H1 (cell line): ENCODE data around the gene OGT. TPM values are rescaled to one million over a fixed set of nuclear protein-coding genes. Genes with fewer than 3 reads are reported as not detected.
"Not testable (repeated sequence)": the region's sequence is repeated elsewhere in the genome, so short reads cannot be mapped to it uniquely, and the experiment has no call there.

Experiments used
- CTCF ChIA-PET: fragments of 300-600 bp; sonication (Branson Sonifier 250); formaldehyde crosslinking; loops from one replicate; lab custom pipeline; 2021; ENCODE audit not compliant: partially characterized antibody; lab: Charles Lee
- POLR2A ChIA-PET: fragments of 300-600 bp; sonication (Branson Sonifier 250); formaldehyde crosslinking; loops from one replicate; lab custom pipeline; 2021; ENCODE audit warnings: inconsistent platforms; ENCODE audit not compliant: partially characterized antibody; lab: Charles Lee
- DNase-seq, 2 experiments: peaks; one replicate each; pipeline versions ENCODE4 v3.0.0 to v3.0.0-alpha.2; 2010 to 2022; ENCODE audit warnings: low spot score in 2 of 2, low read depth in 1 of 2, mixed read lengths in 1 of 2
- FAIRE-seq: peaks from 2 replicates; lab custom pipeline; 2011; peaks lifted over from hg19 to GRCh38; lab: Jason Lieb, UNC
- H2AFZ ChIP-seq: 2 replicates; pipeline ENCODE4 v1.8.1; 2012; ENCODE audit warnings: low read length, inconsistent platforms
- H2AK5ac ChIP-seq: 2 replicates; pipeline ENCODE4 v1.6.1; 2013; ENCODE audit warnings: low read depth, low read length
- H2BK120ac ChIP-seq: replicated peaks from 2 replicates; pipeline ENCODE3; 2013; ENCODE audit warnings: low read depth, low read length, inconsistent platforms
- H2BK12ac ChIP-seq: 2 replicates; pipeline ENCODE4 v1.6.1; 2013; ENCODE audit warnings: low read depth, low read length
- H2BK15ac ChIP-seq: 2 replicates; pipeline ENCODE4 v1.6.1; 2013; ENCODE audit warnings: low read length
- H2BK20ac ChIP-seq: 2 replicates; pipeline ENCODE4 v1.6.1; 2013; ENCODE audit warnings: low read length
- H2BK5ac ChIP-seq: 2 replicates; pipeline ENCODE4 v1.6.1; 2013; ENCODE audit warnings: low read depth, low read length
- H3K14ac ChIP-seq: 2 replicates; pipeline ENCODE4 v1.6.1; 2013; ENCODE audit warnings: inconsistent platforms; ENCODE audit not compliant: insufficient read length
- H3K18ac ChIP-seq: 2 replicates; pipeline ENCODE4 v1.6.1; 2013; ENCODE audit warnings: low read length; ENCODE audit errors: extremely low read depth
- H3K23ac ChIP-seq: 2 replicates; pipeline ENCODE4 v1.6.1; 2013; ENCODE audit warnings: inconsistent platforms; ENCODE audit not compliant: insufficient read length
- H3K23me2 ChIP-seq: 2 replicates; pipeline ENCODE4 v1.6.1; 2013; ENCODE audit warnings: low read depth, low read length
- H3K27ac ChIP-seq: 2 replicates; pipeline ENCODE4 v1.6.1; 2011; ENCODE audit warnings: low read depth, low read length, inconsistent platforms
- H3K27me3 ChIP-seq, 4 experiments: replicated peaks in 1 of 4; 1 replicate in 1 of 4; 2 replicates in 3 of 4; pipeline versions ENCODE4 v1.6.1 to v1.8.1; 2011 to 2013; ENCODE audit warnings: low read length in 3 of 4, mild to moderate bottlenecking in 3 of 4, inconsistent platforms in 2 of 4, mixed read lengths in 2 of 4, moderate library complexity in 1 of 4; ENCODE audit not compliant: control insufficient read depth in 3 of 4, insufficient read depth in 3 of 4; ENCODE audit errors: extremely low read depth in 1 of 4
- H3K36me3 ChIP-seq, 4 experiments: 2 replicates each; pipeline versions ENCODE4 v1.6.1 to v1.8.1; 2011 to 2013; ENCODE audit warnings: mild to moderate bottlenecking in 4 of 4, low read length in 3 of 4, moderate library complexity in 2 of 4, control low read depth in 1 of 4, inconsistent platforms in 1 of 4; ENCODE audit not compliant: insufficient read depth in 4 of 4, control insufficient read depth in 2 of 4
- H3K4ac ChIP-seq: replicated peaks from 2 replicates; pipeline ENCODE3; 2013; ENCODE audit warnings: low read length, low read depth, mixed read lengths, inconsistent platforms; ENCODE audit not compliant: insufficient read length
- H3K4me1 ChIP-seq, 4 experiments: replicated peaks in 1 of 4; 1 replicate in 1 of 4; 2 replicates in 3 of 4; pipeline versions ENCODE4 v1.6.1 to v1.8.1; 2011 to 2013; ENCODE audit warnings: low read length in 3 of 4, inconsistent platforms in 2 of 4, mixed read lengths in 1 of 4; ENCODE audit not compliant: insufficient read depth in 4 of 4, control insufficient read depth in 3 of 4
- H3K4me2 ChIP-seq, 2 experiments: 2 replicates each; pipeline versions ENCODE4 v1.6.1 to v1.8.1; 2011 to 2013; ENCODE audit warnings: low read depth in 2 of 2, low read length in 2 of 2, control low read depth in 1 of 2, inconsistent platforms in 1 of 2, mild to moderate bottlenecking in 1 of 2; ENCODE audit not compliant: insufficient read depth in 1 of 2
- H3K4me3 ChIP-seq, 4 experiments: fragments of 200-600, 300-600 bp in 1 of 4; sonication (generic), shearing (Covaris generic), sonication (Bioruptor Twin) in 1 of 4; 2 replicates each; pipeline versions ENCODE4 v1.5.1 to v1.8.1; 2011 to 2016; ENCODE audit warnings: low read length in 4 of 4, low read depth in 3 of 4, control low read depth in 2 of 4, inconsistent platforms in 2 of 4, mild to moderate bottlenecking in 2 of 4, mixed read lengths in 1 of 4, moderate library complexity in 1 of 4; ENCODE audit not compliant: insufficient read depth in 2 of 4; ENCODE audit errors: extremely low read depth in 1 of 4
- H3K56ac ChIP-seq: replicated peaks from 2 replicates; pipeline ENCODE3; 2013; ENCODE audit warnings: low read depth, mild to moderate bottlenecking, mixed read lengths, low read length, inconsistent platforms; ENCODE audit not compliant: insufficient read length
- H3K79me1 ChIP-seq: 2 replicates; pipeline ENCODE4 v1.6.1; 2013; ENCODE audit warnings: low read depth, low read length, control low read depth
- H3K79me2 ChIP-seq, 2 experiments: 2 replicates each; pipeline versions ENCODE4 v1.6.1 to v1.8.1; 2012 to 2013; ENCODE audit warnings: low read length in 2 of 2, mild to moderate bottlenecking in 2 of 2, inconsistent platforms in 1 of 2; ENCODE audit not compliant: insufficient read depth in 2 of 2, control insufficient read depth in 1 of 2
- H3K9ac ChIP-seq, 4 experiments: replicated peaks in 1 of 4; 1 replicate in 1 of 4; 2 replicates in 3 of 4; pipeline versions ENCODE4 v1.6.1 to v1.8.1; 2011 to 2013; ENCODE audit warnings: low read depth in 3 of 4, low read length in 3 of 4, control low read depth in 2 of 4, mild to moderate bottlenecking in 2 of 4, moderate library complexity in 2 of 4, inconsistent platforms in 1 of 4; ENCODE audit errors: extremely low read depth in 1 of 4
- H3K9me3 ChIP-seq, 2 experiments: 2 replicates each; pipeline versions ENCODE4 v1.6.1 to v1.8.1; 2012 to 2013; ENCODE audit warnings: mild to moderate bottlenecking in 2 of 2, moderate library complexity in 2 of 2, control low read depth in 1 of 2, inconsistent platforms in 1 of 2, low read depth in 1 of 2, low read length in 1 of 2, mixed read lengths in 1 of 2; ENCODE audit not compliant: insufficient read depth in 2 of 2
- H4K20me1 ChIP-seq, 2 experiments: replicated peaks in 1 of 2; 2 replicates each; pipeline versions ENCODE3 to v1.8.1; 2011 to 2013; ENCODE audit warnings: inconsistent platforms in 2 of 2, low read length in 2 of 2, mild to moderate bottlenecking in 1 of 2; ENCODE audit not compliant: insufficient read depth in 2 of 2, control insufficient read depth in 1 of 2
- H4K5ac ChIP-seq: 2 replicates; pipeline ENCODE4 v1.6.1; 2013; ENCODE audit warnings: low read length, low read depth, mixed read lengths, inconsistent platforms; ENCODE audit not compliant: insufficient read length
- H4K8ac ChIP-seq: 2 replicates; pipeline ENCODE4 v1.8.0; 2013; ENCODE audit warnings: mild to moderate bottlenecking, moderate library complexity, low read length, inconsistent platforms; ENCODE audit not compliant: insufficient read depth; ENCODE audit errors: extremely low read depth
- H4K91ac ChIP-seq: replicated peaks from 2 replicates; pipeline ENCODE3; 2013; ENCODE audit warnings: low read length, mixed read lengths, inconsistent platforms; ENCODE audit not compliant: insufficient read length
- WGBS, 2 experiments: shearing (Covaris generic) in 1 of 2; methylation state at CpG; one replicate each; pipeline versions ENCODE4 v1.1.6 to v1.1.7; 2013 to 2015; ENCODE audit warnings: low lambda C conversion rate in 2 of 2, mixed read lengths in 2 of 2, inconsistent platforms in 1 of 2, low coverage in 1 of 2, missing lambda C conversion rate in 1 of 2; ENCODE audit not compliant: insufficient replicate concordance in 2 of 2, insufficient coverage in 1 of 2, insufficient read length in 1 of 2; ENCODE audit errors: extremely low coverage in 1 of 2, missing lambda C conversion rate in 1 of 2; 5-methylcytosine and 5-hydroxymethylcytosine counted together
- polyA plus RNA-seq, 7 experiments: library from polyadenylated mRNA; depleted of rRNA in 3 of 7; stranded (reverse) in 5 of 7; unstranded in 2 of 7; fragments of >200 nt in 5 of 7; fragments of 200-250 nt in 2 of 7; gene quantifications; 1 replicate in 5 of 7; 2 replicates in 1 of 7; 4 replicates in 1 of 7; pipeline versions ENCODE4 v1.2.1 to v1.2.3, GENCODE V29; 2011 to 2013; ENCODE audit warnings: missing spikeins in 2 of 7, mixed read lengths in 2 of 7
- total RNA-seq: library from RNA; stranded (reverse); fragmentation: NEBNext Ultra II Directional; extraction: Animal tissue kit (Norgen Biotek cat#: 25700); gene quantifications from 2 replicates; pipeline ENCODE4 v1.2.1, GENCODE V29; 2021

The OGT gene
- total and polyA plus RNA-seq, 2 of the 8 experiments (the other 6 are each of a cell fraction or from before 2014, with no cell fraction given), result 130 to 169 TPM

GRCh38 chrX:71495979-71496378 is 36.9 kb upstream of the OGT start:
- H2BK15ac ChIP-seq, H2AFZ ChIP-seq, H3K4me2 ChIP-seq, H3K9ac ChIP-seq, DNase-seq, H3K36me3 ChIP-seq, H2BK20ac ChIP-seq, POLR2A ChIA-PET, H4K20me1 ChIP-seq, H3K4me1 ChIP-seq, CTCF ChIA-PET, H3K18ac ChIP-seq, H4K91ac ChIP-seq, H3K14ac ChIP-seq, H3K9me3 ChIP-seq, H3K79me1 ChIP-seq, H3K27me3 ChIP-seq, H2BK120ac ChIP-seq, H2BK12ac ChIP-seq, FAIRE-seq, H3K23me2 ChIP-seq, H3K4me3 ChIP-seq, H3K23ac ChIP-seq, H3K27ac ChIP-seq, H2BK5ac ChIP-seq, H4K8ac ChIP-seq, H3K4ac ChIP-seq, H2AK5ac ChIP-seq, H3K56ac ChIP-seq, H4K5ac ChIP-seq, H3K79me2 ChIP-seq: not testable (repeated sequence)
- 94% methylated on average over 3 of the region's 3 CpGs; no CpG with 5 or more reads in 1 of the 2 experiments for WGBS, 2 experiments
